GM03348 (cell line): ENCODE data around the gene FOXRED2.
A peak's percentile ranks its signal among the peaks of the same experiment; 100 is the strongest.
"Not testable (repeated sequence)": the region's sequence is repeated elsewhere in the genome, so short reads cannot be mapped to it uniquely, and the experiment has no call there.

ENCODE experiments used
- DNase-seq: peaks from one replicate; pipeline ENCODE4 v3.0.0; 2012; ENCODE audit warnings: low spot score

FOXRED2 gene

GRCh38 chr22:36469094-36469710 lies 37.6 kb downstream of the FOXRED2 start:
- DNase-seq = no peak

- peak; percentile 92 for DNase-seq
Observed at GRCh38 chr22:36467946-36468345, 38.9 kb downstream of the FOXRED2 start.

- peak; percentile 63 for DNase-seq
Observed at GRCh38 chr22:36467042-36467810, 39.6 kb downstream of the FOXRED2 start.

GRCh38 chr22:36466258-36466657 lies 40.6 kb downstream of the FOXRED2 start:
- no peak for DNase-seq

DNA sequence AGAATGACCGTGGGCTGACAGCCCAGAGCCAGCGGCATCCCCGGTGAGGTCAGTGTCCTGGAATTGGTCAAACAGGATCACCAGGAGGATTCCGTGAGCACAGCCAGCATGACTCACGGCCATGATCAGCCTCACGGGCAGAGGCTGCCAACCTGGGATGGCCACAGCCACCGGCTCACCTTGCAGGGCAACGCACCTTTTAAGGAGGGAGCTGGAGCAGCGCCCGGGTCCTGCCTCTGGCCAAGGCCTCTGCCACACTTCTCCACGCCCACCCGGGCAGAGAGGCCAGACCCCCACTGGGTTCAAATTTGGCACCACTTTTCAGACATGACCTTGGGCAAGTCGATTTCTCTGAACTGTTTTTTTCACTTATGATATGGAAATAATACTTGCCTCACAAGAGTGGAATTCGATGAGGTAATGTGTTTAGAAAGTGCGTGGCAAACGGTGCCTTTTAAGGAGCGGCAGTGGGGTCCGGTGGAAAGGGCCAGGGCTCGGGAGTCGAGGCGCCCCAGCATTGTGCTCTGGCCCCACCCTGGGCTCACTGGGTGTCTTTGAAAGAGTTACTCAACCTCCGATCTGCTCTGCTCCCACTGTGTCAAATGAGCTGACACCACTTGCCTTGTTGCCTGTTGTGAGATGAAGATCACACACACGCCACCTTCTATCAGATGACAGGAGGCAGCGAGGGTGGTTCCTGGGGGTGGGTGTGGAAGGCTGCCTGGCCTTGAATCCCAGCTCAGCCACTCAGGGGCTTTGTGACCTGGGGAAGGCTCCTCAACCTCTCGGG lies 41.4 kb downstream of the FOXRED2 start:
- peak; percentile 82 for DNase-seq

DNA sequence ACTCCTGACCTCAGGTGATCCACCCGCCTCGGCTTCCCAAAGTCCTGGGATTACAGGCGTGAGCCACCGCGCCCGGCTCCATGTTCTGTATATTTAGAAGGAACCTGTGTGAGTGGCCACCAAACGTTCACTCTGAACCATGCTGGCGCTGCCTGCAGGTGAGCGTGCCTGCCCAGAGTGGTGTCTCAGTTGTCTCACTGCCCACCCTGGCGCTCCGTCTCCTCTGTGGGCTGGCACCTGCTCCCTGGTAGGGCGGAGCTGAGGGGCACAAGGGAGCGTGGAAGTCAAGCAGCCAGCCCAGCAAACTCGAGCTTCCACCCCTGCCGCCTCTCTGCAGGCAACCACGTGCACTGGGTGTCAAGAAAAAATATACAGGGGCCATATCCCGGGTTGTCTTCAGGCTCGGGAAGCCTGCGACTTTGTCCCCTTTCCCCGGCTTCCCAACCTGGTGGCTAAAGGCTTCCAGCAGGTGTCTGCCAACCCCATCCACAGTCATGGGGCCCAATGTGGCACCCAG lies 42.1 kb downstream of the FOXRED2 start:
- no peak for DNase-seq

- DNase-seq = no peak
Observed at GRCh38 chr22:36463783-36464184, 43.1 kb downstream of the FOXRED2 start.

GRCh38 chr22:36461665-36462649 lies 44.9 kb downstream of the FOXRED2 start:
- peak; percentile 84 for DNase-seq

DNA sequence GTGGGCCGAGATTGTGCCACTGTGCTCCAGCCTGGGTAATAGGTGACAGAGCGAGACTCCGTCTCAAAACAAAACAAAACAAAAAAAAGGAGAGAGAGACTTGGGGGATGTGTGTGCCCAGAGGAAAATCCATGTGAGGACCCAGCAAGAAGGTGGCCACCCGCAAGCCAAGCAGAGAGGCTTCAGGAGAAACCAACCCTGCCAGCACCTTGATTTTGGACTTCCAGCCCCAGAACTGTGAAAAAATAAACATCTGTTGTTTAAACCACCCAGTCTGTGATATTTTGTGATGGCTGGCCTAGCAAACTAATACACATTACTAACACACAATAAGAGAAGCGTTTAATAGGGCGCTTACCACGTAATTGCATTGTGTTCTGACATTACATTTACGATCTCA lies 46.6 kb downstream of the FOXRED2 start:
- no peak for DNase-seq

GRCh38 chr22:36457688-36458450 lies 49.0 kb downstream of the FOXRED2 start:
- DNase-seq = peak; percentile 45

- DNase-seq = no peak
Observed at GRCh38 chr22:36456464-36456845, 50.4 kb downstream of the FOXRED2 start.

GRCh38 chr22:36455571-36456463 lies 51.0 kb downstream of the FOXRED2 start:
- DNase-seq = no peak

DNA sequence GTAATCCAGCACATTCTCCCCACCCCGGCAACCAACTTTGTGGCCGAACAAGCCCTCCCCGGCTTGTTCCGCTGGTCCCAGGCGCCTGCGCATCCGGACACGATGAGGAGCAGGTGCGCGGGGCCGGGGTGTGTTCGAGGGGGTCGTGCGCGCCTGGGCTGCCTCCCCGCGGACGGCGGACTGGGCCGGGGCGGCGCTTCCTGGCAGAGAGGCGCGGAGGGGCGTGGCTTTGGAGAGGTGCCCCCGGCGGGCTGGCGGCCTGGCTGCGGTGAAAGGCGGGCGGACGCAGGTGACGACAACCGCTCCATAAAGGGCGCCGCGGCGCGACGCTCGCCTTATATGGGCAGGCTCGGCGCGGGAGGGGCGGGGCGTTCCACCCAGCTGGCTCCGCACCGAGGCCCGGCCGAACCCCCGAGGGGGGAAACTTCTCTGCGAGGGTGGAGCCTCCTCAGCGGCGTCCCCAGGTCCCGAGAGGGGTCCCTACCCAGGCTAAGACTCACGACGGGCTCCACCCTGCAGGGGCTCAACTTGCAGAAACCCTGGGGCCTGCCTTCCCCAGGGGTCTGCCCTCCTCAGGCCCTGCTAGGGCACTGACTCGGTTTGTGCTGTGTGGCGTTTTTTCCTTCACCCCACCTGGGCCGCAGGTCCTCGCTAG lies 51.8 kb downstream of the FOXRED2 start:
- DNase-seq = peak; percentile 93

DNA sequence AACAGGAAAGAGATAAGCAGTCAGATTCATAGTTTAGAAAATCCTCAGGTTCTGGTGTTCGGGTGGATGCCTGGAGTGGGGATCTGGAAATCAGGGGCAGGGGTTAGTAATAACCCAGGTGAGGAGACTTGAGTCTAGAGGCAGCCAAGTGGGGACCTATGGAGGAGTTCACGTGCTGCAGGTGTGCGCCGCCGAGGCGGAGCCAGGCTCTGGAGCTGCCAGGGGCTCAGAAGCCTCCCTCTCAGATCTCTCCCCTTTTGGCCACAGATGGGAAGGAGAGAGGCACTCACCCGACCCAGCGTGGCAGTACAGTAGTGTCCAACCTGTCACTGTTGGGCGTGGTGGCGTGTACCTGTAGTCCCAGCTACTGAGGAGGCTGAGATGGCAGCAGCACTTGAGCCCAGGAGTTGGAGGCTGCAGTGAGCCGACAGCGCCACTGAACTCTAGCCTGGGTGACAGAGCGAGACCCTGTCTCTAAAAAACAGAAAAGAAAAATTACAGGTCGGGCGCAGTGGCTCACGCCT lies 52.9 kb downstream of the FOXRED2 start:
- DNase-seq = no peak

DNA sequence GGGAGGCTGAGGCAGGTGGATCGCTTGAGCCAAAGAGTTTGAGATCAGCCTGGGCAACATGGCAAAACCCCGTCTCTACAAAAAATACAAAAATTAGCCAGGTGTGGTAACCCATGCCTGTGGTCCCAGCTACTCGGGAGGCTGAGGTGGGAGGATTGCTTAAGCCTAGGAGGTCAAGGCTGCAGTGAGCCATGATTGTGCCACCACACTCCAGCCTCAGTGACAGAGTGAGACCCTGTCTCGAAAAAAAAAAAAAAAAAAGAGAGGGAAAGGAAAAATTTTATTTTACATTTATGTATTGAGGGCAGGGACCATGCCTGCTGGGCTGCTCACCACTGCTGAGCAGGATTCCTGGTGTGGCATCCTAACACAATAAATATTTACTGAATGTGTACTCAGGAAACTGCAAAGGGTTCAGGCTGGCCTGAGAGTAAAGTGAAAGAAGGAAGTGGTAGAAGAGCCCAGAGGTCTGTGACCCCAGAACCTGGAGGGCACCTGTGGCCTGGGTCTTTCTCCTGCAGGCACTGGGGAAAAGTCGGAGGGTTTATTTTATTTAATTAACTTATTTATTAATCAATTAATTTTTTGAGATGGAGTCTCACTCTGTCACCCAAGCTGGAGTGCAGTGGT lies 53.7 kb downstream of the FOXRED2 start:
- not testable (repeated sequence) for DNase-seq

DNA sequence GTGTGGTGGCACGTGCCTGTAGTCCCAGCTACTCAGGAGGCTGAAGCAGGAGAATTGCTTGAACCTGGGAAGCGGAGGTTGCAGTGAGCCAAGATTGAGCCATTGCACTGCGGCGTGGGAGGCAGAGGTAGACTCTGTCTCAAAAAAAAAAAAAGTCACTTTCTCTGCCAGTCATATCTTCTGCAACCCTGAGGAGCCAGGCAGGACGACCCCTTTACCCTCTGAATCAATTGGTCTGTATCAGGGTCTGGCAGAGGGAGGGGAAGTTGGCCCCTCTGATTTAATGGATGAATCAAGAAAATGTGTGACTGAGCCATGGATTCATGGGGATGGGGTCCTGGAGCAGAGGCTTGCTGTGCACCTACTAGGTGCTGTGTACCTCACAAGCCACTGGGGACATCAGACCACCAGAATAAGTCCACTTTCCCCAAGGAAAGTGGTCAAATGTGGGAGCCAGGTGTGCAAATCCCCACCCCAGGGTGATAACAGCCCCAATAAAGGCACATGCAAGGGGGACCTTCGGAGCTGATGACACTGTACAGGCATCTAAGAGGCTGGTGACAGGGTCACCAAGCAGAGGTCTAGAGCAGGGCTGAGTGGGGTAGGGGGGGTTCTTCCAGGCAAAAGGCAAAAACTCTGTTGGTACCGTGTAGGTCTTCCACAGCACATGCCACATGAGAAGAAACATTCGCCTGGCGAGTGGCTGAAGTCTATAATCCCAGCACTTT lies 54.4 kb downstream of the FOXRED2 start:
- DNase-seq = no peak

DNA sequence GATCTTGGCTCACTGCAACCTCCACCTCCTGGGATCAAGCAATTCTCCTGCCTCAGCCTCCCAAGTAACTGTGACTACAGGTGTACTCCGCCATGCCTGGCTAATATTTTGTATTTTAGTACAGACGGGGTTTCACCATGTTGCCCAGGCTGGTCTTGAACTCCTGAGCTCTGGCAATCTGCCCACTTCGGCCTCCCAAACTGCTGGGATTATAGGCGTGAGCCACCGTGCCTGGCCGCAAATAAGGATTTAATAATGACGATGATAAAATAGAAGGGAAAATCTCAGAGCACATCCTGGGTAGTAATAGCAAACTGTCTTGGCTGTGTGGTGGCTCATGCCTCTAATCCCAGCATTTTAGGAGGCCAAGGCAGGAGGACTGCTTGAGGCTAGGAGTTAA lies 55.9 kb downstream of the FOXRED2 start:
- not testable (repeated sequence) for DNase-seq
